GM12864 (cell line): ENCODE measurements around the gene YIF1B.

Experiments used
- DNase-seq: peaks from one replicate; pipeline ENCODE4 v3.0.0-alpha.2; 2011; ENCODE audit warnings: low read depth
- H3K4me3 ChIP-seq: 2 replicates; pipeline ENCODE4 v1.5.1; 2011; ENCODE audit warnings: mild to moderate bottlenecking, low read depth, low read length, control low read depth
- CTCF ChIP-seq: IDR thresholded peaks from 2 replicates; pipeline ENCODE4 v1.5.1; 2011; ENCODE audit warnings: low read depth, mild to moderate bottlenecking, moderate library complexity, low read length, control low read depth, inconsistent platforms; ENCODE audit errors: missing control alignments

Gene YIF1B

GRCh38 chr19:38276942-38277517 lies 38.7 kb downstream of the YIF1B start:
- TF ChIP-seq CTCF: no peak
- no peak for DNase-seq
- H3K4me3 ChIP-seq: no peak overlapping the region

- H3K4me3 ChIP-seq: no peak overlapping the region
- TF ChIP-seq CTCF: no peak
- DNase-seq: no peak
Observed at GRCh38 chr19:38274739-38275138, 41.0 kb downstream of the YIF1B start.

DNA sequence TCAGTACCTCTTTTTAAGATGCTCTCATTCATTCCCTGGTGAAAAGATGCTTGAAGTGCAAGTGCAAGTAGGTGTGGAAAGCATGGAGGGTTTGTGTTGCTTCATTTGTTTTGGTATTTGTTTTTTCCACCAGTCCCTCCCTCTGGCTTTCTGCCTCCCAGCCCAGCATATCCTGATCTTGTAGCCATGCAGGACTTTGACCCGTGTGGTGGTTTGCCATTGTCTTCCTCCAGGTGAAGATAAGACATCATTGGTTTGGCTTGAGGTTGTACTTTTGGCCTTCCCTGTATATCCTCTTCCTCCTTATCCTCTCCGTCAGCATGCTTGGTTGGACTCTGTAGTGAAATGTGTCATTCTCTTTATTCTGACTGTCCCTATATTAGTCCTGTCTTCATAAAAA lies 42.2 kb downstream of the YIF1B start:
- H3K4me3 ChIP-seq: no peak overlapping the region
- TF ChIP-seq CTCF: no peak
- DNase-seq: no peak

DNA sequence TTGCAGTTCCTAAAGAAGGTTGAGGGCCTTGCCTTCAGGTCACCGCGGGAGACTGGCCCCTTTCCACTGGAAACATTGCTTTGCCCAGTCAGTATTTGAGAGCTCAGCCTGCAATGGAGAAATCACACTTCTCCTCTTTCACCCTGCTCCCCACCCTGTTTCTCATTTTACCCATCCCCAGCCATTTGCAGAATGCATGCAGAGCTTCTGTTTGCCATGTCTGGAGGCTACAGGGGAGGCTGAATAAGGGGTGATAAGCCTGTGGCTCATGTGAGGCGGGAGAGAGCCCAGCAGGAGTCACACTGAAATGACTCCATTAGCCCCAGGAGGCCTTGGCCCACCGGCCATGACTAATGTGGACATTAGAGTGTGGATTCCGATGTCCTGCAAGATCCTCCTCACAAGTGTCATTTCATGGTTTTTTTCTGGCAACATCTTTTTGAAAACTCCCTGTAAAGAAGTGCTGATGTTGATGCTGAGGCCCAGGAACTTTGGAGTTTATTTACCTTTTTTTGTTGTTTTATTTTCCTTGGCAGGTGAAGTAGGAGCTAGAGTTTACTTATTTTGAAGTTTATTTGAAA lies 45.1 kb downstream of the YIF1B start:
- no peak overlapping the region for H3K4me3 ChIP-seq
- no peak for DNase-seq
- TF ChIP-seq CTCF: no peak

DNA sequence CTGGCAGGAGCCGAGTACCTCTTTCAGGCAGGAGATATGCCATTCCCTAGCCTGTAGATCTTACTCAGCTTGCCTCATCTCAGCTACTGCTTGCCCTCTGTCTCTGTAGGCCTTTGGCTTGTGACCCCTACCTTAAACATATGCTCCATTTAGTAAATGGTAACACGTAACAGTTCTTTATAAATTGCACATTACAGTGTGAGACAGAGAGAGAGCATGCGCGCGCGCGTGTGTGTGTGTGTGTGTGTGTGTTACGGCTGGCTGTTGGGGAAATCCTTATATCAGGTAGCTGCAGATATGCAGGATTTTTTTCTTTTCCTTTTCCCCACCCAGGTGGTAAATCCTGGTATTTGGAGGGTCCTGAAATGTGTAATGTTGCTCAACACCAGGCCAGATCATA lies 47.2 kb downstream of the YIF1B start:
- DNase-seq: no peak
- no peak for TF ChIP-seq CTCF
- H3K4me3 ChIP-seq: no peak overlapping the region

- no peak overlapping the region for H3K4me3 ChIP-seq
- DNase-seq: no peak
- no peak for TF ChIP-seq CTCF
Observed at GRCh38 chr19:38267761-38268483, 47.8 kb downstream of the YIF1B start.

- TF ChIP-seq CTCF: no peak
- H3K4me3 ChIP-seq: no peak overlapping the region
- no peak for DNase-seq
Observed at GRCh38 chr19:38266981-38267597, 48.7 kb downstream of the YIF1B start.
